GM18867 (cell line): ENCODE measurements around the gene PAFAH1B2.
"Not testable (repeated sequence)": the region's sequence is repeated elsewhere in the genome, so short reads cannot be mapped to it uniquely, and the experiment has no call there.

Experiments used
- ATAC-seq: cut with Tn5 transposase; IDR thresholded peaks from one replicate; pipeline ENCODE4 v1.9.1; 2021; ENCODE audit warnings: mild to moderate bottlenecking, moderate library complexity; ENCODE audit not compliant: unreplicated experiment

Gene PAFAH1B2

DNA sequence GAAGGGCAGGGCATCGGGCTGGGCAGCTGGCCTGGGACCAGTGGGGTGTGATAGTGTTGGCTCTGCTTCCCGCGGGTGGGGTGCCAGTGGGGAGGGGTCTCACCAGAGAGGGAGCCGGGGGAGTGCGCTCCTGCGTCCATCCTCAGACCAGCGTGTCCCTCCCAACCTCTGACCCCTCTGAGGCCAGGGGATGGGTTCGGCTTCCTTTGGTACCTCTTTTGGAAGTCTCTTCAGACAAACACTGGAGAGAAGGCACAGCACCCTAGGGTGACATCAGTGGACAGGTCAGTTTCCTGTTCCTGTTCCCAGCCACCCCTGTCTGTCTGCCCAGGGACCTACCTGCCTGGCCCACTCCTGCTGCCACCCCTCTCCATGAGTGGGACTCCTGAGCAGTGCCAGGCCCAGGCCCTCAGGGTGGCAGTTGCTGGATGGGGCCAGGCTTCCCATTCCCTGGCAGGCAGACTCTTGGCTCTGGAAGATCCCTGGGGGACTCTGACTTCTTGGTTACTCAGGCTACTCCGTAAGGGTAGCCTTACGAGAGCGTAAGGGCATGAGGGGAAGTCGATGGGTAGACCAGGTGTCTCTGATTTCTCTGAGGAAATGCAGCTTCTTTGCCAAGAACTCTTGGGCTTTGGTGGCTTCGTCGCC, 57.7 kb downstream of the PAFAH1B2 start:
- ATAC-seq, result no peak

DNA sequence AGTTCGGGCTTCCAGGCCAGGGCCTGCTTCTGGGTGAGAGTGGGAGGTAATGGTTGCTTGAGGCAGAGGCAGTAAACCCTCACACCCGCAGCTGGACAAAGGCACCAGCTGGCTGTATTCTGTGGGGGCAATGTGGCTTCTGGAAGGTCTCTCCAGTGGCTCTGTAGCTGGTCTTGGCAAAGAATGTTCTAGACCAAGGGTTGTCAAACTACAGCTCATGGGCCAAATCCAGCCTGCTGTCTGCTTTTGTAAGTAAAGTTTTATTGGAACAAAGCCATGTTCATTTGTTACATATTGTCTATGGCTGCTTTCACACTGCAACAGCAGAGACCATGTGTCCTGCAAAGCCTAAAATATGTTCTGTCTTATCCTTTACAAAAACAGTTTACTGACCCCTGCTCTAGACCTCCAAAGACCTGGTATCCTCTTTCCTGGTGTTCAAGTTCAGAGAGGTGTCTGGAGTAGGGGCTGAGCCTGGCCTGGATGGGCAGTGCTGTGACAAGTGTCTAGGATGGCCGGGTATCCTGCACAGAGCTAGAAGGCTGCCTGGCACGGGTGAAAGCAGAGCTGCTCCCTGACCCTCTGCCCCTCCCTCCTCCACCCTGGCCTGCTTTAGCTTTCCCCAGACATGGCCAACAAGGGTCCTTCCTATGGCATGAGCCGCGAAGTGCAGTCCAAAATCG, 58.4 kb downstream of the PAFAH1B2 start:
- ATAC-seq, result no peak

DNA sequence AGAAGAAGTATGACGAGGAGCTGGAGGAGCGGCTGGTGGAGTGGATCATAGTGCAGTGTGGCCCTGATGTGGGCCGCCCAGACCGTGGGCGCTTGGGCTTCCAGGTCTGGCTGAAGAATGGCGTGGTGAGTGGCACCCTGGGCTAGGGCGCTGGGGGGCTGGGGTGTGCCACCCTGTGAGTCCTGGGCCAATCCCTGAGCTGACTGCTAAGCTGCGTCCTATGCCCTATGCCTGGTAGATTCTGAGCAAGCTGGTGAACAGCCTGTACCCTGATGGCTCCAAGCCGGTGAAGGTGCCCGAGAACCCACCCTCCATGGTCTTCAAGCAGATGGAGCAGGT, 59.0 kb downstream of the PAFAH1B2 start:
- no peak for ATAC-seq

DNA sequence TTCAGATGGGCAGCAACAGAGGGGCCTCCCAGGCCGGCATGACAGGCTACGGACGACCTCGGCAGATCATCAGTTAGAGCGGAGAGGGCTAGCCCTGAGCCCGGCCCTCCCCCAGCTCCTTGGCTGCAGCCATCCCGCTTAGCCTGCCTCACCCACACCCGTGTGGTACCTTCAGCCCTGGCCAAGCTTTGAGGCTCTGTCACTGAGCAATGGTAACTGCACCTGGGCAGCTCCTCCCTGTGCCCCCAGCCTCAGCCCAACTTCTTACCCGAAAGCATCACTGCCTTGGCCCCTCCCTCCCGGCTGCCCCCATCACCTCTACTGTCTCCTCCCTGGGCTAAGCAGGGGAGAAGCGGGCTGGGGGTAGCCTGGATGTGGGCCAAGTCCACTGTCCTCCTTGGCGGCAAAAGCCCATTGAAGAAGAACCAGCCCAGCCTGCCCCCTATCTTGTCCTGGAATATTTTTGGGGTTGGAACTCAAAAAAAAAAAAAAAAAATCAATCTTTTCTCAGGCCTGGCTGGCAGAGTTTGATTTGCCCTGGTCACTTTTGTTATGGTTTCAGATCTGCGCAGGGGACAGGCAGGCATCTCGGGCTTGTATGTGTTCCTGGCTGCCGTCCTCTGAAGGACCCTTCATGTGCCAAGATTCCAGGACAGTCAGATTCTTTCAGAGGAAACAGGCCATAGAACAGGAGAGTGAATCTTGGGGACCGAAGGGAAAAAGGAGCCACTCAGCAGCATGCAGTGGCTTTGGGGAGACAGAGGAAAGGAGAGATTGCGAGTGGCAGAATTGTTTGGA, 60.4 kb downstream of the PAFAH1B2 start:
- no peak for ATAC-seq

DNA sequence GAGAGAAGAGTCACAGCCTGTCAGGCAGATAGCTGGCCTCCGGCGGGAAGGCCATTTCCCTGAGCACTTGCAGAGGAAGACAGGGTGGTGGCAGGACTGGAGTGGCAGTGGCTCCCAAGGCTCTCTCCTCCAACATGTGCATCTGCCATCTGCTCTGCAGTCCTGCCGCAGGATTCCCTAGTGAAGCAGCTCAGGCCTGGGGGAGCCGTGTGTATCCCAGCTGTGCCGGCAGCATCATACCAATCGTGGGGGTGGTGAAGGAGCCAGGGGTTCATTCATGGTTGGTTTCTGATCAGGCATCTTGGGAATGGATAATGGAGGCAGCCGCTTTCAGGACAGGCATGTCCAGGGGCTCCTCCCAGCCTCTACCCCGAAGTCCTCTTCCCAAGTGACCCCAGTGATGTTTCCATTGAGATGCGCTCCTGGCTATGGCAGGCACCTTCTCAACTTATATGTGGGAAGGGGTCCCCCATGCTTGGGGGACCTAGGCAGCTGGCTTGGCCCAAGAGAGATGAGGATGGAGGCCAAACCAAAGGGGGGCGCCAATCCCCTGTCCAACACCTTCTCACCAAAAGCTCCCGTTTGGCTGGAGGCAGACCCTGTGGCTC, 61.2 kb downstream of the PAFAH1B2 start:
- no peak for ATAC-seq

DNA sequence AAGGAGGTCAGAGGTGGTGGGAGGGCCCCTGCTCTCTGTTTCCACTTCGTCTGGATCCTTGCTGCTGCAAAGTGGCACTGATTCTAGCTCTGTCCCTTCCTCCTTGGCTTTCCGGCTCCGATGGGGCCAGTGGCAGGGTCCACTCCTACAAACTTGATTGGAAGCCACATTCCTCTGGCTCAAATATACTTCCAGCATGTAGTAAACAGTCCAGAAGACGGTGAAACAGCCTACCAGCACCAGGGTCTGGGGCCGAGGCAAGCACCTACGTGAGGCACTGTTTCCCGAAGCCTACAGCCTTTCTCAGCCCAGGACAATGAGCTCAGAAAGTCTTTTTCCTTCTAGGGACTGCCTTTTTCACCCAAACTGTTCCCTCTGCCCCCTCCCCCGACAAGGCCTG, 62.0 kb downstream of the PAFAH1B2 start:
- ATAC-seq, result not testable (repeated sequence)

DNA sequence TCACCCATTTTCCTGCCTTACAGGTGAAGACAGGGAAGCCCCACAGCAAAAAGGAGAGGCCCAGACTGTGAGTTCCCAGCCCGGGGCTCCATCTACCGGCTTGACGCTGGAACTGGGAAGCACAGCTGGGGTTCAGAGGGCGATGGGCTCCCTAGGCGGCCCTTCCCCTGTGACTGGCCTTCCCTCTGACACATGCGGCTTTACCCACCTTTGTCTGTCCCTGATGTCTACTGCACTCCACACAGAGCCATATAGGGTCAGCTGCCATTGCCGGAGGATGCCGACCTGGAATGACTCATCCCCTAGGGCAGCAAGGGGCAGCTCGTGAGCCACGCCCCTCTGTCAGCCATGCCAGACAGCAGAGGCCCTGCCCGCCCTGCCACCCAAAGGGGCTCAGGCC, 62.8 kb downstream of the PAFAH1B2 start:
- ATAC-seq, result not testable (repeated sequence)

DNA sequence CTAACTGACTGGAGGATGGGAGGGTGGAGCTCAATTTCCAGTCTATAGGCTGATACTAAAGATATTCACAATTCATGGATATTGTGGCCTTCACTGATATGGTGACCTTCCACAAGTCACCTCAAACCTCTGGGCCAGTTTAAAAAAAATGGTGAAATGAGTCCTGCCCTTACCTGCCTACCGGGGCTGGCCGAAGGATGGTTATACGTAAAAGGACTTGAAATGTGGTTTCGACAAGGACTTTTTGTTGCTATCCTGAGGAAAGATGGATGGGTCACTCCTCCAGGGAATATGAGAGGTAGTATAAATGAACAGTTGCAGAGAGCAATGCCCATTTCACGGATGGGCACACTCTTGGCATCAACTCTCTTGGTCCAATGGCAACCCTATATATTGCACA, 63.4 kb downstream of the PAFAH1B2 start:
- ATAC-seq, result not testable (repeated sequence)

DNA sequence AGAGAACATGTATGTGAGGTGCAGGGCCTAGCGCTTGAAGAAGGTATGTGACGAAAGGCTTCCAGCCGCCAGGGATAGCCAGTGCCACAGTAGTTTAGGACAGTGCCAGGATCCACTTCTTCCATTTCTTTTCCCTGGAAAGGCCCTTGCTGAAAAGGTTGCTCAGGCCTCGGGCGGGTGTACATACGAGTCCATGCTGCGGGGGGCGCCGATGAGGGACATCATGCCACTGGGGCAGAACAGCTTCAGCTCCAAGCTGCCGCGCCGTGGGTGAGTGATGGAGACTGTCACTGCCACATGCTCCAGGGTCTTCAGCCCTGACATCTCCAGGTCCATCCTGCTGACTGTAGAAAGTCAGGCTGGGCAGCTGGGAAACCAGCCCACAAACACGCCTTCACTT, 64.6 kb downstream of the PAFAH1B2 start:
- not testable (repeated sequence) for ATAC-seq

DNA sequence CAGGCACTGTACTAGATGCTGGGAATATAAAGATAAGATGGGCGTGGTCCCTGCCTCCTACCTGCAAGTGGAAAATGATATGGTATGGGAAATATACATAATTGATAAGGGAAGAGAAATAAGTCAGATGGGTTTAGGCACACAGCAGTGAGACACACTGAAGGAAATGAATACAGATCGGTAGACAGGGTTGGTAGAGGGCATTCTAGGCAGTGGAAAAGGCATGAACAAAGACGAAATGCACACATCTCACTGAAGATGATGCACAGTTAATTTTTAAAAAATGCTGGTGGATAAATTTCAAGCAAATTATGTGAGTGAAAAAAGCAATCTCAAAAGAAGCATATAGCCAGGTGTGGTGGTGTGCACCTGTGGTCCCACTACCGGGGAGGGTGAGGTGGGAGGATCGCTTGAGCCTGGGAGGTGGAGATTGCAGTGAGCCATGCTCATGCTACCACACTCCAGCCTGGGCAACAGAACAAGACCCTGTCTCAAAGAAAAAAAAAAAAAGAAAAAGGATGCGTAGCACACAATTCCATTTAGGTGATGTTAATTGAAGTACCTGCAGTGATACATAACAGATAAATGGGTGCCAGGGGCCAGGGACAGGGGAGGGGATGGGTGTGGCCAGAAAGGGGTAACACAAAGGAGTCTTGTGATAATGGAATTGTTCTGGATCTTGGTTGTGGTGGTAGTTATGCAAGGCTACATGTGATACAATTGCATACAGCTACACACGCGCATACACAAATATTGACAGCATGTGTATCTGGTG, 65.5 kb downstream of the PAFAH1B2 start:
- not testable (repeated sequence) for ATAC-seq

DNA sequence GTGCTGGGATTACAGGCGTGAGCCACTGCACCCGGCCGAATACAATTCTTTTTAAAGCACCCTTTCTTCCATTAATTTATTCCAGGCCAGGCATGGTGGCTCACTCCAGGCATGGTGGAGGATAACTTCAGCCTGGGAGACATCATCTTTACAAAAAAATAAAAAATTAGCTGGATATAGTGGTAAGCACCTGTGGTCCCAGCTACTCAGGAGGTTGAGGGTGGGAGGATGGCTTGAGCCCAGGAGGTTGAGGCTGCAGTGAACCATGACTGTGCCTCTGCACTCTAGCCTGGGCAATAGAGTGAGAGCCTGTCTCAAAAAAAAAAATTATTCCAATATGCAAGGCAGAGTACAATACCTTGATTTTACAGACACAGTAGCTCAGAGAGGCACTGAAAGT, 66.5 kb downstream of the PAFAH1B2 start:
- no peak for ATAC-seq

DNA sequence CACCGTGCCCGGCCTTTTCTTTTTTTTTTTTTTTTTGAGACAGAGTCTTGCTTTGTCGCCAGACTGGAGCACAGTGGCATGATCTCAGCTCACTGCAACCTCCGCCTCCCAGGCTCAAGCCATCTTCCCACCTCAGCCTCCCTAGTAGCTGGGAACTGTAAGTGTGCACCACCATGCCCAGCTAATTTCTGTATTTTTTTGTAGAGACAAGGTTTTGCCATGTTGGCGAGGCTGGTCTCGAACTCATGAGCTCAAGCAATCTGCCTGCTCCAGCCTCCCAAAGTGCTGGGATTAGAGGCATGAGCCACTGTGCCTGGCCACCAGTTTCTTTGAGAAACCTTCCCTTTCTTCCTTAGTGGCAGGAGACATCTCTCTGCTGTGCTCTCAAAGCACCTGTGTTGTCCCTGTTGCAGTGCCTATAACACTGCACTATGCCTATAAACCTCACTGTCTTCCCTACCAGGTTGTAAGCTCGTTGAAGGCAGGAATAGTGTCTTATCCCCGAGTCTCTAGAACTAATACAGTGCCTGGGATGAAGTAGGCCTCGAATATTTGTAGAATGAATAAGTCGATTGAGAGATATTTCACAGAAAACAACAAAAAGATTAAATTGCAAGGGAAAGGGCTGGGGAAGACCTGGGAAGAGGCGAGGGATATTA, 68.7 kb downstream of the PAFAH1B2 start:
- no peak for ATAC-seq

DNA sequence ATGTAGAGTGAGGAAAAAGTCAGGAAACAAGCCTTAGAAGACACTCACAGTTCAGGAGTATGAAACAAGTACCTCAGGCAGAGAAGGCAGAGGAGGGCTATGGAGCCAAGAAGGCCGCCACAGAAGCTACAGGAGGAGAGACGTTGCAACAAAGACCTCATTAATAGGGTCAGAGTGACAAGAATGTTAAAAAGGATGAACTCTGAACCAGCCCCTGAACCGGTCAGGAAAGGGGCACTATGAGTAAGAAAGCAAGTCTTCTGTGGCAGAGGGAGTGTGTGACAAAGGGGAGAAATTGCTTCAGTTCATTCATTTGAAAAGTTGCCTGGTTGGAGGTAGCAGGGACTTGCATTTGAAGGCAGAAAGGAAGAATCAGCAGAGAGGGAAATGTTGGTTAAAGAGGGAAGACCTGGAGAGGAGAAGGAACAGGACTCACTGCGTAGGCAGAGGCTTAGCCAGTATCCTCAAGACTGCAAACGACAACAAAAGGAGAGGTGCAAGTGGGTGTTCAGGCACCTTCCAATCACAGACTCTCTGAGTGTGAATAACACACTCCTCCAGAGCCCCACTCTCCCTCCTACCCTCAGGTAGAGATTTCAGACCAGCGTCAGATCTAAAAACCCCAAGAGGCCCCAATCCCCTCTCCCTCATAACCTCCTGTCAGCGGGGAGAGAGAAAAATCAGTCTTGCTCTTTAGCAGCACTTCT, 70.5 kb downstream of the PAFAH1B2 start:
- no peak for ATAC-seq

DNA sequence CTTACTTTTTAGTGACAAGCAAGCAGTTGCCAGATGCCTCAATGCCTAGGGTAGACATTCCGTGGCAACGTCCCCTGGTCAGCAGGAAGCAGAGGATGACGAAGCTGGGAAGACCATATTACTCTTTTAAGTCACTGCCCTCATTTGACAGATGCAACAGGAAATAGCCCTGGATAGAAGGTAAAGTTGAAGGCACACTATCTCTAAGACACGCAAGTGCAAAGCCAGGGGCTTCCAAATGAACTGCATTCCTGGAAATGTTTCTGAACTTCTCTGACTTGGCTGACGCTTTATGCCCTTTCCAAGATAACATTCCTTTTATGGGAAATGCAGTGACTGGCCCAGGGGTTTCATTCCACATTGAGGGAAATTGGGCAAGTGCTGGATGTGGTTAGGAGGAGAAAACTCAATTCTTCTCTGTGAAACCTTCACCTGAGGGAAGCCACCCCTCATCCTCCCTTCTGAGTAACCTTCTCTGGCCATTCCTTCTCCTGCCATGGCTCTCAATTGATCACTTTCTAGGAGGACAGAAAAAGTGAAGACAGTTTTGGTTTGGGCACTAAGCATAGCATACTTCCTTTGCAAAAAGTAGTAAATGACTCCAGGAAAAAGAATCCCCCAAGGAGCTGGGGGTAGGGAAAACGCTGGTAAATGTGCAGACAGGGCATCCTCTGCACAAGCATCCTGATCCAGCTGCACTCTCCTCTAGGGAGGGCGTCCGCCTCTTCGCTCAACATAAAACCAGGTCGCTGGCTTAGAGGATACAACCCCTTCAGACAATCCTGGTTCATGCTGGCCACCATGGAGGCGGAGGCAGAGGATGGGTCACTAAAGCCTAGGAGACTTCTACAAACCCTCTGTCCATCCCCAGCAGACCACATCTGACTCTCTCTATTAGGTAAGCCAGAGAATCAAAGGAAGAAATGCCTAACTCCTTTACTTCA, 73.3 kb downstream of the PAFAH1B2 start:
- ATAC-seq, result no peak

DNA sequence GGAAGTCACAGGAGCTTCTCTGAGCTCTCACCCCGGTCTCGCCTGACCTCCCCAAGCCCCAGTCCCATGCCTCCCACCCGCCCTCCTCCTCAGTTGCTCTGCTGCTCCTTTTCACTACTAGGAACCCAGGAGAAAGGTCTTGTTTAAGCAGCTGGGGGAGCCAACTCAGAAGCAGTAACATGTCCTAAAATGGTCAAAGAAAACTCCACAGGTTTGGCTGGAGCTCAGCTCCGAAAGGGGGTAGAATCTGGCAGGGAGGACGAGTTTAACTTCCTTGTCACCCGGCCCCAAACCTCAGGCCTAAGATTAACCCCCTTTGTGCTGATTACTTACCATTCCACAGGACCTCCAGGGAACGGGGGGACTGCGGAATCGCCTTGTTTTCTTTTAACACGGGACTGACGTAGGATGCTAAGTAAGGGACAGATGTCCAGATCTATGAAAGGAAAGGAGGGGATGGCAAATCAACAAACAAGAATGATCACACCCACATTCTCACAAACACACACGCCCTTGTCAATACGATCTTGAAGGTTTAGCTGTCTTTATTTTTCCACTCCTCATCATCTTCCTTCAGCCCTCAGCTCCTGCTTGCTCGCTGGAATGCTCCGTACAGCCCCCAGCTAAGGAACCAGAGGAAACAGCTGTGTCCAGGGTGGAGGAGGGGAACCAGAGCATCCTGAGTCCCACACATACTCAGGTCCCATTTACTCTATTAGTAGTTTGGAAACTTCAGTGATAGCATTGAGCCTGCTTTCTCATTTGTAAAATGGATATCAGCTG, 74.2 kb downstream of the PAFAH1B2 start:
- no peak for ATAC-seq

DNA sequence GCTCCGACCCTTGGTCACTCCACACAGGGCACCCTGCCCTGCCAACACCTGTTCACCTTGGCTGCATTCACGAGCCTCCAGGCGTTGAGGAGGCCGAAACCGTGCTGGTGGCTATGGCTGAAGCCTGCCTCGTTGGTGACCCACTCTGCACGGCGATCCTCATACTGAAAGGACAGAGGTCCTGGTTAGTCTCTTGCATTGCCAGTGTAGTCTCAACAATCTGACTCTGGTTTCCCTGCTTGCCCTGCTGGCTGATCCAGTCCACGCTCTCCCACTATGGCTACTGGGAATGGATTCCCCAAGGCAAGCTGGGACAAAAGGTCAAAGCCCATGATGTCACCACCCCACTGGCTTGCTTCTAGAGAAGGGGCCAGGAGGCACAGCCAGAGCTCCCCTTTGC, 74.9 kb downstream of the PAFAH1B2 start:
- ATAC-seq, result no peak

DNA sequence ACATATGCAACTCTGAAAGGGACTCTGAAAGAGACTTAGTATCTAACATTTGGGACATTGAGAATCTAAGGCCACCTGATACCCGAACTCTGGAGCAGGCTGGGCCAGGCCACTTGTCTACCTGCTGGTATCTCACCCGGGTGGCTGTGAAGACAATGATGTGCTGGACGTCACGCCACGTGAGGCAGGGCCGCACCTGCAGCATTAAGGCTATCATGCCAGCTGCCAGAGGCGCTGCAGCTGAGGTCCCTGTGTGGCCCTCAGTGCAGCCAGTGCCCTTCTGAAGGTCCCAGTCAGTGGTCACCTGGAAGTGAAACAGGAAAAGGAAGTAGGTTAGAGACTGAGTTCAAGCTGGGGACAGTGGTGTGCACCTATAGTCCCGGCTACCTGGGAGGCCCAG, 75.4 kb downstream of the PAFAH1B2 start:
- no peak for ATAC-seq

DNA sequence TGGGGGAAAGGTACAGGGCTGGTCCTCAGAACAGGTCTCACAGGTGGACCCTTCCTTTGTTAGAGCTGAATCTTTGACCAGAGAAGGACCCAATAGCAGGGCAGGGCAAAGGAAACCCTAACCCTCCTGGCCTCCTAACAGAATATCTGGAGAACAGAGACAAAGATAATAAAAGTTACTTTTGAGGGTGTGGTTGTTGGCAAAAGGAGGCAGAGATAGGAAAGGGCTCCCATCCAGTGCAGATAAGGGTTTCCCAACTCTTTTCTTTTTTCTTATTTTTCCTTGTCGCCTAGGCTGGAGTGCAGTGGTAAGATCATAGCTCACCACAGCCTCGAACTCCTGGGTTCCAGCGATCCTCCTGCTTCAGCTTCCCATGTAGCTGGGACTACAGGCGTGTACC, 75.9 kb downstream of the PAFAH1B2 start:
- no peak for ATAC-seq
